DMS53 treated with DMSO at 0.1 percent for 48 hours (cell line): ENCODE results near the gene ACTMAP.

Experiments
- DNase-seq: peaks from one replicate; lab custom pipeline; 2025; ENCODE audit not compliant: unreplicated experiment; lab: John Stamatoyannopoulos, UW

Gene ACTMAP

DNA sequence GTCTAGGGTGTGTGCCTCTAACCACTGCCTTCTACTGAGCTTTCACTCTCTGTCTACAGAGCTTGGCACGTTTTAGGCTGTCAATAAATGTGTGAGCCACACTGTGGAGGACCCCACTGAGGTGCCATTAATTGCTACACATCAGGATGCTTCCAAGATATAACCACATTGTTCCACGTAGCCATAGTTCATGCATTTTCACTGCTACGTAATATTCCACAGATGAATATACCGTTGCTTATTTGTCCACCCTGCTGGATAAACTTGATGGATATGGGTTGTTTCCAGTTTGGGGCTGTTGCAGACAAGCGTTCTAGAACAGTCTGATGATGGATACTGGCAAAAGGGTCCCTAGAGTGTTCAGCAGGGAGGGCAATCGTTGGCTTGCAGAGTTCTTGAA lies 48.5 kb downstream of the ACTMAP start:
- DNase-seq = no peak

DNA sequence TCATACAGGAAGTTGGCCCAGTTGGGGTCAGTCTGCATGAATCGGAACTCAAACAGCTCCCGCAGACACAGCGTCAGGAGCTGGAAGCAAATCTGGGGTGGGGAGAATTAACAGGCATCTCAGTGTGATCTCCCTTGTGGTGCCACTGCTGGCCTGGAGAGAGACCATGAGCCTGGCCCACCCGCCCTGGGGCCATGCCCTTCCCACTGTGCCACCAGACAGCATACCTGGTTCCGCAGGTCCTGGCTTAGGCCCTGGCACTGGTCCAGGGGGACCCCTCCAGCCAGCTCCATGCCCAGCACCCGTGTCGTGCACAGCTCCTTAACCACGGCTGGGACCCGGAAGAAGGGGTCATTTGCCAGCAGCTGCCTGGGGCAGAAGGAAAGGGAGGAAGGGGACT lies 50.2 kb downstream of the ACTMAP start:
- DNase-seq = no peak

DNA sequence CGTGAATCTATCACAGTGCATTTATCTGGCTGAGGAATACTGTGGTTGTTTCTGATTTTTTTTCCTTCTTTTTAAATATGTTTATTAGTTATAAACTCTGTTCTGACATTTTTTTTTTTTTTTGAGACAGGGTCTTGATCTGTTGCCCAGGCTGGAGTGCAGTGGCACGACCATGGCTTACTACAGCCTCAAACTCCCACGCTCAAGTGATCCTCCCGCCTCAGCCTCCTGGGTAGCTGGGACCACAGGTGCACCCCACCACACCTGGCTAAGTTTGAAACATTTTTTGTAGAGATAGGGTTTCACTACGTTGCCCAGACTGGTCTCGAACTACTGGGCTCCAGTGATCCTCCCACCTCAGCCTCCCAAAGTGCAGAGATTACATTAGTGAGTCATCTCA lies 53.3 kb downstream of the ACTMAP start:
- DNase-seq = no peak

DNA sequence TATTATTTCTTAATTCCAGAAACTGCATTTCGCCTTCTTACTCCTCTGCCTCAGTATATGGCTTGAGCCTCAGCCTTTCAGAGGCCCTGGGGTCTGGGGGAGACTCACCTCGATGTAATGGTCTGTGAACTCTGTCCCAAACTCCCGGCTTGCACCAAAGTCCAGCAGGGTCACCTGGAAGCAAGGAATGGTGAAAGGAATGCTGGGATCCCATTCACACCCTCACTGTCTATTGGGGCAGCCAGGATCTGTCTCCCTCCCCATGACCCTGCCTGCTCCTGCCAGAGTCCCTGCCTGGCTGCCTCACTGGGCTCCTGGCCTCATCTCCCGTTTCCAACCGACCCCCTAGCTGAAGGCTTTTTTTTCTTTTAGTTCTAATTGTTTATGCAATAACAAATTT lies 54.4 kb downstream of the ACTMAP start:
- DNase-seq = no peak

DNA sequence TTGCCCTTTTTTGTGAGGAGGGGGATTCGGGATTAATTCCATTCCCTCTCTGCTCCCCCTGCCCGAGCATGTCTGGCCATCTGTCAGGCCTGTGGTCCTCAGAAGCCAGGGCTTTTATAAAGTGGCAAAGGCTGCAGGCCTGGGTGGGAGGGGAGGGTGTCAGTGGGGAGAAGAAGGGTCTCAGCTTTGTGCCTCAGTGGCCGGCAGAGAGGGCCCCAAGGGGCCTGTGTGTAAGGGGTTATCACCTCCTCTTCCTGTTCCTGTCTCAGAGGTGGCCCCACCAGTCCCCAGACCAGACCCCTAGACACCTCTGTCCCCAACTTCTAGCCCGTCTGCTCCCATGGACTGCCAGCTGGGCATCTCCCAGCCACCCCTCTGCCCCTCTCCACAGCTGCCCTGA lies 56.4 kb downstream of the ACTMAP start:
- DNase-seq = no peak

DNA sequence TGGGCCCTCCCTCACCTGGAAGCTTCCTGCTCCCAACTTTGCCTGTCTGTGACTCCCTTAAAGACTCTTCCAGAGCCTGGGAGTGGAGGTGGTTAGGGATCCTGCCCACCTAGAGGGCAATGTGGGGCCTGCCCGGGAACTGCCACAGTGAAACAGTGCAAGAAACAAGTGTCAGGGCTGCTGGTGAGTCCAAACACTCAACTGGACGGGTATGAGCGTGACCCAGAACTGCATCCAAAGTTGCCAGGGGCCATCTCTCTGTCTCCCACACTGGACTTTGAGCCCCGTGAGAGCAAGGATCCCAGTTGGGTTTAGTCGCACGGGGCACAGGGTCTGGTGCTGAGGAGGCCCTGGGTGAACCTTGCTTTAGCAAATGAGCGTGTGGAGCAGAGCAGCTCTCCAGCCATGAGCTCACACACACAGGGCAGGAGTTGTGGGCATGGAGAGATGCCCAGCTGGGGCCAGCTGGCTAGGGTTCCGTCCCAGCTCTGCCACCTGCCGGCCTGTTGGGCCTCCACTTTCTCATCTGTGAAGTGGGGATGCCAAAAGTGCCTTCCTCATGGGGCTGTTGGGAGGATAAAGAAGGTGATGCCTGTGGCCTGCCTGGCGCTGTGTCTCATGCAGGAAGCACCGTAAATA lies 57.0 kb downstream of the ACTMAP start:
- DNase-seq = no peak

DNA sequence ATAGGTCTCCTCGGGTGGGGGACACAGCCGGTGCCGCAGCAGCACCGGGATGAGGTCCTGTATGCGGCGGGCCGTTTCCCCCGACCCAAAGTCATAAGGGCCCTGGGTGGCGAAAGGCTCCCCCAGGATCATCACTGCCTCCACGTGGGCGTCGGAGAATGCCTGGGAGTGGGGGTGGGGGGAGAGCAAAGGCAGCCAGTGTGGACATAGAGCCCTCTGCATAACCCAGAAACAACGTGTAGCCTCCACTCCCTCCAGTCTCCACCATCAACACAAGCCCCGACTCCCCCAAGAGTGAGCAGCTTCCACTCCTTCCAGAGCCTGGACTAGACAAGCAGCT lies 58.1 kb downstream of the ACTMAP start:
- DNase-seq = no peak

DNA sequence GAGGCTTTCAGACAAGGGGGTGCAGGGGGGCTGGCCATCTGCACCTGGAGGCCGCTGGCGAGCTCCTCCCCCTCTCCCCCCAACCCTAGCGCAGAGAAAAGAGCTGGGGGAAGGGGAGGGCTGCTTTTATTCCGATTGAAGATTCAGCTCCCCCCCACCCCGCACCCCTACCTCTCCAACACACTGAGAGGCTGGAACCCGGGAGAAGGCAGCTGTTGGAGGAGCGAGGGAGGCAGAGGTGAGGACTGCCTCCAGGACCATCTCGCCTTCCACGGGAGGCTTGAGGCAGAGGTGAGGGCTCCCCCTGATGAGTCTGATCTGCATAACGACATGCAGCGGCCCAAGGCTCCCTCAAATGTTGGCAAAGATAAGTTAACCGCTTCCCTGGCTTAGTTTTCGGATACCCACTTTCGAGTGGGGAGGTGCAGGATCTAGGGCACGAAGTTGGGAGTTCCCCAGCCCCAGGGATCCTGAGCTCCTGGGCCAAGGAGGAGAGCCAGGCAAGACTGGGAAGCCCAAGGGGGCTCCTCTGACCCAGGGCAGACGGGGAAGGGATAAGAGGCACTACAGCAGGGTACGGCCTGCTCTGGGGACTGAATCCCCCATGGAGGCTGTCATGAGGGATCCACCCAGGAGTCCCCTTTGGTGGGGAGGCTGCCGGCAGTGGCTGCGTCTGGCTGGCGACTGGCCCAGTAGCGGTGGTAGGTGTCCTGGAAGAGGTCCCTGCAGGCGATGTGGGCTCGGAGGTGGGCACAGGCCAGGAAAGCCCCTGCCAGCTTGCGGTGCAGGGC lies 58.7 kb downstream of the ACTMAP start:
- DNase-seq = no peak
